ENCODE measurements around the gene TMEM100.

GRCh38 chr17:55727275-55727674 lies 4.6 kb upstream of the TMEM100 start:
- TF ChIP-seq PAX5 (IDR thresholded peaks at IDR 0.05; ENCODE audit: insufficient read depth, low read length, severe bottlenecking) (no peak), TAF1 (IDR thresholded peaks at IDR 0.05; ENCODE audit: low read depth, low read length) (no peak)
